Activated CD8-positive, alpha-beta T cell treated with anti-CD3 and anti-CD28 coated beads for 36 hours (primary cell): Measurements from ENCODE around the gene MFAP4. TPM values are rescaled to one million over a fixed set of nuclear protein-coding genes. Genes with fewer than 3 reads are reported as not detected.
A peak's percentile ranks its signal among the peaks of the same experiment; 100 is the strongest.

Source experiments
- ATAC-seq: fragments of 200-7000 bp; cut with Tn5 transposase; one replicate; pipeline ENCODE4 v1.10.0; 2021; ENCODE audit warnings: mild to moderate bottlenecking, moderate library complexity
- CTCF ChIA-PET: fragments of 350-600 bp; sonication (Branson Sonifier 250); formaldehyde crosslinking; loops from one replicate; lab custom pipeline; 2021; ENCODE audit warnings: antibody characterized with exemption; lab: Charles Lee
- POLR2A ChIA-PET: fragments of 350-600 bp; sonication (Branson Sonifier 250); formaldehyde crosslinking; loops from one replicate; lab custom pipeline; 2021; ENCODE audit warnings: antibody characterized with exemption; lab: Charles Lee
- DNase-seq: peaks from one replicate; pipeline ENCODE4 v3.0.0-alpha.2; 2020
- H3K27ac Mint-ChIP-seq: one replicate; pipeline ENCODE4 v1.8.0; 2021; ENCODE audit warnings: mild to moderate bottlenecking, mixed read lengths
- H3K27me3 Mint-ChIP-seq: one replicate; pipeline ENCODE4 v1.8.0; 2021; ENCODE audit warnings: mixed read lengths
- H3K36me3 Mint-ChIP-seq: one replicate; pipeline ENCODE4 v1.8.0; 2021; ENCODE audit warnings: low read depth, mixed read lengths
- H3K4me1 Mint-ChIP-seq: one replicate; pipeline ENCODE4 v1.8.0; 2021; ENCODE audit warnings: low read depth, mixed read lengths
- H3K4me3 Mint-ChIP-seq: one replicate; pipeline ENCODE4 v1.8.0; 2021; ENCODE audit warnings: mild to moderate bottlenecking, moderate library complexity, mixed read lengths
- H3K9me3 Mint-ChIP-seq: one replicate; pipeline ENCODE4 v1.8.0; 2021; ENCODE audit warnings: mixed read lengths
- intact Hi-C: fragments of 100-400 bp; cut with micrococcal nuclease; formaldehyde crosslinking; loops from one replicate; pipeline ENCODE4 v1.10.0; 2022
- total RNA-seq, 2 experiments: library from RNA; stranded (reverse); gene quantifications; one replicate each; pipeline ENCODE4 v1.2.3, GENCODE V29; 2021
- TF ChIP-seq, protein P1 (sequence below): fragments of 200-600 bp; IDR thresholded peaks from one replicate; pipeline ENCODE4 v1.8.0; 2022; ENCODE audit warnings: antibody characterized with exemption, mild to moderate bottlenecking

MFAP4 gene
- total RNA-seq, 2 experiments from 2014 or later, result 0.47 to 0.70 TPM

GRCh38 chr17:19376811-19377210 lies 10.2 kb downstream of the MFAP4 start:
- Mint-ChIP-seq H3K9me3 (no peaks in the 10 kb centered on the region), H3K27ac (peak overlapping the region; percentile 95), H3K27me3 (no peaks in the 10 kb centered on the region), H3K36me3 (peaks cover 21% of the 10 kb centered on the region), H3K4me3 (peak overlapping the region; percentile 98), H3K4me1 (peaks cover 20% of the 10 kb centered on the region)
- TF ChIP-seq, protein P1, sequence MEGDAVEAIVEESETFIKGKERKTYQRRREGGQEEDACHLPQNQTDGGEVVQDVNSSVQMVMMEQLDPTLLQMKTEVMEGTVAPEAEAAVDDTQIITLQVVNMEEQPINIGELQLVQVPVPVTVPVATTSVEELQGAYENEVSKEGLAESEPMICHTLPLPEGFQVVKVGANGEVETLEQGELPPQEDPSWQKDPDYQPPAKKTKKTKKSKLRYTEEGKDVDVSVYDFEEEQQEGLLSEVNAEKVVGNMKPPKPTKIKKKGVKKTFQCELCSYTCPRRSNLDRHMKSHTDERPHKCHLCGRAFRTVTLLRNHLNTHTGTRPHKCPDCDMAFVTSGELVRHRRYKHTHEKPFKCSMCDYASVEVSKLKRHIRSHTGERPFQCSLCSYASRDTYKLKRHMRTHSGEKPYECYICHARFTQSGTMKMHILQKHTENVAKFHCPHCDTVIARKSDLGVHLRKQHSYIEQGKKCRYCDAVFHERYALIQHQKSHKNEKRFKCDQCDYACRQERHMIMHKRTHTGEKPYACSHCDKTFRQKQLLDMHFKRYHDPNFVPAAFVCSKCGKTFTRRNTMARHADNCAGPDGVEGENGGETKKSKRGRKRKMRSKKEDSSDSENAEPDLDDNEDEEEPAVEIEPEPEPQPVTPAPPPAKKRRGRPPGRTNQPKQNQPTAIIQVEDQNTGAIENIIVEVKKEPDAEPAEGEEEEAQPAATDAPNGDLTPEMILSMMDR, result no peak
- intact Hi-C loops, result no loop called here
- DNase-seq (peak; percentile 45), ATAC-seq (no peak)
- POLR2A ChIA-PET, result no interaction called here
- CTCF ChIA-PET, result interaction anchor here (1.6 to 4.3 kb wide), 3 partner anchors 12 to 15 kb away, joined by 4 to 51 read pairs (median 8); partner anchors contain the start of gene B9D1

DNA sequence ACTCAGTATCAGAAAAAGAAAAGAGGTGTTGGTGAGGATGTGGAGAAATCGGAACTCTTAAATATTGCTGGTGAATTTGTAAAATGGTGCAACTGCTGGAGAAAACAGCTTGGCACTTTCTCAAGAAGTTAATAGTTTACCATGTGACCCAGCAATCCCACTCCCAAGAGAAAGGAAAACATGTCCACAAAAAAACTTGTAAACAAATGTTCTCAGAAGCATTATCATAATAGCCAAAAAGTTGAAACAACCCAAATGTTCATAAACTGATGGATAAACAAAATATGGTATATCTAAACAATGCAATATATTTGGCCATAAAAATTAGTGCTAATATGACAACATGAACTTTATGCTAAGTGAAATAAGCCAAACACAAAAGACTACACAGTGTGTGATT lies 11.3 kb downstream of the MFAP4 start:
- Mint-ChIP-seq H3K27me3 (no peaks in the 10 kb centered on the region), H3K4me3 (no peak overlapping the region), H3K27ac (no peak overlapping the region), H3K4me1 (peaks cover 29% of the 10 kb centered on the region), H3K9me3 (no peaks in the 10 kb centered on the region), H3K36me3 (peaks cover 14% of the 10 kb centered on the region)
- CTCF ChIA-PET, result interaction anchor here (2.2 kb wide), 1 partner anchor 12 kb away, joined by 28 read pairs; the partner anchor contains the start of gene B9D1
- POLR2A ChIA-PET, result no interaction called here
- ATAC-seq (no peak), DNase-seq (no peak)
- TF ChIP-seq, protein P1, result no peak
- intact Hi-C loops, result no loop called here

DNA sequence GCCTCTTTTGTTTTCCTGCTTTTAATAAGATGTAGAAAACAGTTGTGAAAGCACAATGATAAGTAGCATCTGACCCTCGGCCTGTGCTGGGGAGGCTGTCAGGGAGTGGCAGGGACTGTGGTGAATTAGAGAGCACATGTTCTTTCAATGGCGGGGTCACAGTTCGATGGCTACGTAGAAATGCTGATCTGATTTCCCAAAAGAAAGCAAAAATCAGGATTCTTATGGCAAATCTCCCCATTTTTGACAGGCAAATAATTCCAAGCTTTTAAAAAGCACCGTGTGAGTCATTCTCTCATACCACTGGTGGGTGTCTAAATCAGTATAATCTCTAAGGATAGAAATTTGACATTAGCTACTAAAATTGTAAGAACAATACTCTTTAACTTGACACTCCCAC lies 12.9 kb downstream of the MFAP4 start:
- TF ChIP-seq, protein P1, result no peak
- no peak overlapping the region for H3K4me3 Mint-ChIP-seq
- DNase-seq, result no peak
- H3K36me3 Mint-ChIP-seq, result no peaks in the 10 kb centered on the region
- intact Hi-C loops, result no loop called here
- CTCF ChIA-PET, result interaction anchor here (0.8 to 2.2 kb wide), 3 partner anchors 8 to 73 kb away, joined by 3 to 28 read pairs (median 4); partner anchors contain the start of gene B9D1
- H3K9me3 Mint-ChIP-seq, result no peaks in the 10 kb centered on the region
- no peak overlapping the region for H3K27ac Mint-ChIP-seq
- ATAC-seq, result no peak
- POLR2A ChIA-PET, result no interaction called here
- H3K4me1 Mint-ChIP-seq, result peaks cover 37% of the 10 kb centered on the region
- H3K27me3 Mint-ChIP-seq, result no peaks in the 10 kb centered on the region

DNA sequence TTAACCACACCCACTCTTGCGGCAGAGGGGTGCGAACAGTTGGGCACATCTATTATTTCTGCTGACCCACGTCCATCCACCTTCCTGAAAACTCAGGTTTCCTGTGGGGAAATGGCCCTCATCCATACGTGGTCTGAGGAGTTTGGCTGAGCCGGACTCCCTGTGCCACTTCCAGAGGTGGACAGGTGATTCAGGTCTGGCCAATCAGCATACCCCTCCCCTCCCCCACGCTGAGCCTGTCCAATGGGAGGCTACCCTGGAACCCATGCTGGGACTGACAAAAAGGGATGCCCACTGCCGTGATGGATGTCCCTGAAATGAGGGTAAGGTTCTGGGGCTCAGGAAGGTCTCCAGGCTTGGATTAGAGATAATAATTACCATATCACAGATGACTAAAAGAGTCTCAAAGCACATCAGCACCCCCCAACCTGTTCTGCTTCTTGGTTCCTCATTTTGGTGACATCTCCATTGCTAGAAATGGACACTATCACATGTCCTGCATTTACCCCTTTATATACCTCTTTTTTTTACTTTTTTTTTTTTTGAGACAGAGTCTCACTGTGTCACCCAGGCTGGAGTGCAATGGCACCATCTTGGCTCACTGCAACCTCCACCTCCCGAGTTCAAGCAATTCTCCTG lies 14.0 kb downstream of the MFAP4 start:
- CTCF ChIA-PET, result interaction anchor here (1.7 kb wide), 1 partner anchor 10 kb away, joined by 7 read pairs; the partner anchor contains the start of gene B9D1
- ATAC-seq (no peak), DNase-seq (no peak)
- peaks cover 40% of the 10 kb centered on the region for H3K4me1 Mint-ChIP-seq
- TF ChIP-seq, protein P1, result no peak
- no peaks in the 10 kb centered on the region for H3K9me3 Mint-ChIP-seq
- no peaks in the 10 kb centered on the region for H3K27me3 Mint-ChIP-seq
- H3K27ac Mint-ChIP-seq, result no peak overlapping the region
- H3K4me3 Mint-ChIP-seq, result no peak overlapping the region
- intact Hi-C loops, result no loop called here
- POLR2A ChIA-PET, result interaction anchor here (0.7 kb wide), 1 partner anchor 25 kb away, joined by 3 read pairs; no protein-coding TSS in a partner anchor
- H3K36me3 Mint-ChIP-seq, result no peaks in the 10 kb centered on the region

GRCh38 chr17:19372439-19372838 lies 14.6 kb downstream of the MFAP4 start:
- DNase-seq, result no peak
- ChIA-PET CTCF (interaction anchor here (1.7 kb wide), 1 partner anchor 10 kb away, joined by 7 read pairs; the partner anchor contains the start of gene B9D1), POLR2A (interaction anchor here (0.5 kb wide), 1 partner anchor 357 kb away, joined by 4 read pairs; no protein-coding TSS in a partner anchor)
- TF ChIP-seq, protein P1, result no peak
- no peaks in the 10 kb centered on the region for H3K36me3 Mint-ChIP-seq
- H3K27me3 Mint-ChIP-seq, result no peaks in the 10 kb centered on the region
- no peak for ATAC-seq
- intact Hi-C loops, result no loop called here
- H3K4me1 Mint-ChIP-seq, result peaks cover 40% of the 10 kb centered on the region
- no peak overlapping the region for H3K27ac Mint-ChIP-seq
- no peaks in the 10 kb centered on the region for H3K9me3 Mint-ChIP-seq
- no peak overlapping the region for H3K4me3 Mint-ChIP-seq
